ENCODE data around the gene MSS51.

The MSS51 gene

GRCh38 chr10:73424478-73424877 is 8.9 kb downstream of the MSS51 start:
- TF ChIP-seq EGR1 (IDR thresholded peaks at IDR 0.05) = no peak
- TF ChIP-seq YY1 (IDR thresholded peaks at IDR 0.05; ENCODE audit: low read depth) = no peak
- TF ChIP-seq, protein P1, sequence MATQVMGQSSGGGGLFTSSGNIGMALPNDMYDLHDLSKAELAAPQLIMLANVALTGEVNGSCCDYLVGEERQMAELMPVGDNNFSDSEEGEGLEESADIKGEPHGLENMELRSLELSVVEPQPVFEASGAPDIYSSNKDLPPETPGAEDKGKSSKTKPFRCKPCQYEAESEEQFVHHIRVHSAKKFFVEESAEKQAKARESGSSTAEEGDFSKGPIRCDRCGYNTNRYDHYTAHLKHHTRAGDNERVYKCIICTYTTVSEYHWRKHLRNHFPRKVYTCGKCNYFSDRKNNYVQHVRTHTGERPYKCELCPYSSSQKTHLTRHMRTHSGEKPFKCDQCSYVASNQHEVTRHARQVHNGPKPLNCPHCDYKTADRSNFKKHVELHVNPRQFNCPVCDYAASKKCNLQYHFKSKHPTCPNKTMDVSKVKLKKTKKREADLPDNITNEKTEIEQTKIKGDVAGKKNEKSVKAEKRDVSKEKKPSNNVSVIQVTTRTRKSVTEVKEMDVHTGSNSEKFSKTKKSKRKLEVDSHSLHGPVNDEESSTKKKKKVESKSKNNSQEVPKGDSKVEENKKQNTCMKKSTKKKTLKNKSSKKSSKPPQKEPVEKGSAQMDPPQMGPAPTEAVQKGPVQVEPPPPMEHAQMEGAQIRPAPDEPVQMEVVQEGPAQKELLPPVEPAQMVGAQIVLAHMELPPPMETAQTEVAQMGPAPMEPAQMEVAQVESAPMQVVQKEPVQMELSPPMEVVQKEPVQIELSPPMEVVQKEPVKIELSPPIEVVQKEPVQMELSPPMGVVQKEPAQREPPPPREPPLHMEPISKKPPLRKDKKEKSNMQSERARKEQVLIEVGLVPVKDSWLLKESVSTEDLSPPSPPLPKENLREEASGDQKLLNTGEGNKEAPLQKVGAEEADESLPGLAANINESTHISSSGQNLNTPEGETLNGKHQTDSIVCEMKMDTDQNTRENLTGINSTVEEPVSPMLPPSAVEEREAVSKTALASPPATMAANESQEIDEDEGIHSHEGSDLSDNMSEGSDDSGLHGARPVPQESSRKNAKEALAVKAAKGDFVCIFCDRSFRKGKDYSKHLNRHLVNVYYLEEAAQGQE (IDR thresholded peaks at IDR 0.05; ENCODE audit: low read depth) = no peak
- TF ChIP-seq, protein P2, sequence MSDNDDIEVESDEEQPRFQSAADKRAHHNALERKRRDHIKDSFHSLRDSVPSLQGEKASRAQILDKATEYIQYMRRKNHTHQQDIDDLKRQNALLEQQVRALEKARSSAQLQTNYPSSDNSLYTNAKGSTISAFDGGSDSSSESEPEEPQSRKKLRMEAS (IDR thresholded peaks at IDR 0.05) = no peak
- no peak for TF ChIP-seq TCF12 (IDR thresholded peaks at IDR 0.05; ENCODE audit: low read depth)
- TF ChIP-seq TEAD4 (IDR thresholded peaks at IDR 0.05) = no peak
- TF ChIP-seq TAF1 (IDR thresholded peaks at IDR 0.05; ENCODE audit: low read depth) = no peak
- TF ChIP-seq, protein P3, sequence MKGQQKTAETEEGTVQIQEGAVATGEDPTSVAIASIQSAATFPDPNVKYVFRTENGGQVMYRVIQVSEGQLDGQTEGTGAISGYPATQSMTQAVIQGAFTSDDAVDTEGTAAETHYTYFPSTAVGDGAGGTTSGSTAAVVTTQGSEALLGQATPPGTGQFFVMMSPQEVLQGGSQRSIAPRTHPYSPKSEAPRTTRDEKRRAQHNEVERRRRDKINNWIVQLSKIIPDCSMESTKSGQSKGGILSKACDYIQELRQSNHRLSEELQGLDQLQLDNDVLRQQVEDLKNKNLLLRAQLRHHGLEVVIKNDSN (IDR thresholded peaks at IDR 0.05) = no peak

- TF ChIP-seq RAD21 (IDR thresholded peaks at IDR 0.05; ENCODE audit: low read depth) (no peak), NFIC (IDR thresholded peaks at IDR 0.05) (no peak), CREB1 (IDR thresholded peaks at IDR 0.05; ENCODE audit: low read depth) (no peak), TAF1 (IDR thresholded peaks at IDR 0.05; ENCODE audit: low read depth) (no peak), CEBPB (IDR thresholded peaks at IDR 0.05) (no peak), TEAD4 (IDR thresholded peaks at IDR 0.05) (no peak), TCF12 (IDR thresholded peaks at IDR 0.05; ENCODE audit: low read depth) (no peak), YY1 (IDR thresholded peaks at IDR 0.05; ENCODE audit: low read depth) (no peak), ZBTB7A (IDR thresholded peaks at IDR 0.05; ENCODE audit: low read depth) (no peak), FOXM1 (IDR thresholded peaks at IDR 0.05; ENCODE audit: borderline replicate concordance, low read depth) (no peak), EGR1 (IDR thresholded peaks at IDR 0.05) (no peak), EP300 (IDR thresholded peaks at IDR 0.05; ENCODE audit: borderline replicate concordance) (no peak)
- TF ChIP-seq, protein P2 (IDR thresholded peaks at IDR 0.05) = no peak
- TF ChIP-seq, protein P1 (IDR thresholded peaks at IDR 0.05; ENCODE audit: low read depth) = no peak
- TF ChIP-seq, protein P3 (IDR thresholded peaks at IDR 0.05) = no peak
These were observed 10.1 kb downstream of the MSS51 start for GRCh38 chr10:73423309-73423708.

DNA sequence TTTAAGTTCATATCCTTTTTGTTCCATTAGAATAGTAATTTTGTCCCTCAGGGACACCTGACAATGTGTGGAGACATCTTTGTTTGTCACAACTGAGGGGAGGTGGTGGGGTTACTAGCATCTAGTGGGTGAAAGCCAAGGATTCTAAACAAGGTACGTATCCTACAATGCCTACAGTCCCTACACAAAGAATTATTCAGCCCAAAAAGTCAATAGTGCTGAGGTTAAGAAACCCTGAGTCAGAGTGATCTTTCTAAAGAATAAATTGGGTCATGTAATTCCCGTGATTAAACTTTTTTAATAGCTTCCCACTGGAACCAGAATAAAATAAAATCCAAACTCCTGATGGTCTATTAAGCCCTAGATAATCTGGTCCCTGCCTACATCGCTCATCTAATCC is 16.8 kb downstream of the MSS51 start:
- no peak for TF ChIP-seq TAF1 (IDR thresholded peaks at IDR 0.05; ENCODE audit: low read depth)
- no peak for TF ChIP-seq CREB1 (IDR thresholded peaks at IDR 0.05; ENCODE audit: low read depth)

- TF ChIP-seq, protein P3 (IDR thresholded peaks at IDR 0.05) = no peak
- TF ChIP-seq FOXM1 (IDR thresholded peaks at IDR 0.05; ENCODE audit: borderline replicate concordance, low read depth) = no peak
These were observed 19.0 kb downstream of the MSS51 start for GRCh38 chr10:73414230-73414945.

DNA sequence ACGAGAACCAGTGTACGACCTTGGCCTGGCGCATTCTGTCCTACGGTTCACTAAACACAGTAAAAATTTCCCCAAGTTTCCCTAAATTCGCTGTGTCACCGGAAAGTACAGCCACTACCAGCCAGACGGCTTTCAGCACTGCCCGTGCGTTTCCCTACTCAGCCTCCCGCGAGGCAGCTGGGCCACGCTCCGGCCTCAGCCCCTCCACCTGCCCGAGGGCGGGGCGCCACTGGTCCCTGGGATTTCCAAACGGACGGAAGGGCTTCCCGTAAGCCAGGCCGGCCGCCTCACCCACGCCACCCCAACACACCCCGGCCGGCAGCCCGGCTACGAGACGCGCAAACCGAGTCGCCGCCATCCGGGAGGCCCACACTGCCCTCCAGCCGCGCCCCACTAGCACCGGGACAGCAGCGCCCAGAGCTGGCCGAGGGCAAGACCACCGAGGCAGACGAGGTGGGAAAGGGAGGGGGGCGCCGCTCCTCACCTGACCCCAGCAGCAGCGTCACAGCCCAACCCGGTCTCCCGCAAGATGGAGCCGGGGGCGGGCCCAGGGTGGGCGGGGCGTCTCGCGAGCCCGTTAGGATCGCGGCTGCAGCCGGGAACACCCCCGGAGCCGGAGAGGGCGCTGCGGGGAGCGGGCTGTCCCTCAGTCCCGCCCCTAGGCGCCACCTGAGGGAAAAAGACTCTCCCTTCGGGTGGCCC is 19.7 kb downstream of the MSS51 start, which contains the start of gene ANXA7:
Gene ANXA7, minus strand, starts transcription at position 531 of the 702 bp plus-strand sequence. CDS start 13,202 bp downstream, outside the sequence.
- TF ChIP-seq, protein P3 (IDR thresholded peaks at IDR 0.05) = peak; percentile 65
- TF ChIP-seq EP300 (IDR thresholded peaks at IDR 0.05; ENCODE audit: borderline replicate concordance) = no peak
- TF ChIP-seq CREB1 (IDR thresholded peaks at IDR 0.05; ENCODE audit: low read depth) = no peak
- no peak for TF ChIP-seq RAD21 (IDR thresholded peaks at IDR 0.05; ENCODE audit: low read depth)
- no peak; the same call in 1 of the 2 replicates for TF ChIP-seq CEBPB (IDR thresholded peaks at IDR 0.05)
- no peak for TF ChIP-seq NFIC (IDR thresholded peaks at IDR 0.05)
- TF ChIP-seq EGR1 (IDR thresholded peaks at IDR 0.05) = peak; percentile 47; the same call in 1 of the 2 replicates
- TF ChIP-seq TEAD4 (IDR thresholded peaks at IDR 0.05) = peak; percentile 11
- peak; percentile 77 for TF ChIP-seq YY1 (IDR thresholded peaks at IDR 0.05; ENCODE audit: low read depth)
- TF ChIP-seq TCF12 (IDR thresholded peaks at IDR 0.05; ENCODE audit: low read depth) = no peak; the same call in none of the 2 replicates
- TF ChIP-seq, protein P2 (IDR thresholded peaks at IDR 0.05) = peak; percentile 85
- peak; percentile 80 for TF ChIP-seq ZBTB7A (IDR thresholded peaks at IDR 0.05; ENCODE audit: low read depth)
- no peak for TF ChIP-seq FOXM1 (IDR thresholded peaks at IDR 0.05; ENCODE audit: borderline replicate concordance, low read depth)
- peak; percentile 61 for TF ChIP-seq TAF1 (IDR thresholded peaks at IDR 0.05; ENCODE audit: low read depth)
- TF ChIP-seq, protein P1 (IDR thresholded peaks at IDR 0.05; ENCODE audit: low read depth) = 0 out of 2 replicates have a peak, but pooled peaks have one; percentile 9
